ENCODE data around the gene MYBPHL.

DNA sequence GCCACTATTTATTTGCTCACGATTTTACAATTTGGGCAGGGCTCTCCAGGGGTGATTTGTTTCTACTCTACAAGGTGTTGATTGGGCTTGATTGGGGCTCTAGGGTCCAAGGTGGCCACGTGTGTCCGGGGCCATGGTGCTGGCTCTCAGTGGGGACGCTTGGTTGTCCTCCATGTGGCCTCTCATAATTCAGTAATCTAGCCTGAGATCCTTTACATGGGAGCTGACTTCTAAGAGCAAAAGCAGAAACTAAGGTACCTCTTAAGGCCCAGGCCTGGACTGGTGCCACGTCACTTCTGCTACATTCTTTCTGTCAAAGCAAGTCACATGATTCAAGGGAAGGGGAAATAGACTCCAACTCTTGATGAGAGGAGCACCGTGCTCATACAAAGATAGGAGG lies 15.8 kb downstream of the MYBPHL start:
- TF ChIP-seq, protein P1, sequence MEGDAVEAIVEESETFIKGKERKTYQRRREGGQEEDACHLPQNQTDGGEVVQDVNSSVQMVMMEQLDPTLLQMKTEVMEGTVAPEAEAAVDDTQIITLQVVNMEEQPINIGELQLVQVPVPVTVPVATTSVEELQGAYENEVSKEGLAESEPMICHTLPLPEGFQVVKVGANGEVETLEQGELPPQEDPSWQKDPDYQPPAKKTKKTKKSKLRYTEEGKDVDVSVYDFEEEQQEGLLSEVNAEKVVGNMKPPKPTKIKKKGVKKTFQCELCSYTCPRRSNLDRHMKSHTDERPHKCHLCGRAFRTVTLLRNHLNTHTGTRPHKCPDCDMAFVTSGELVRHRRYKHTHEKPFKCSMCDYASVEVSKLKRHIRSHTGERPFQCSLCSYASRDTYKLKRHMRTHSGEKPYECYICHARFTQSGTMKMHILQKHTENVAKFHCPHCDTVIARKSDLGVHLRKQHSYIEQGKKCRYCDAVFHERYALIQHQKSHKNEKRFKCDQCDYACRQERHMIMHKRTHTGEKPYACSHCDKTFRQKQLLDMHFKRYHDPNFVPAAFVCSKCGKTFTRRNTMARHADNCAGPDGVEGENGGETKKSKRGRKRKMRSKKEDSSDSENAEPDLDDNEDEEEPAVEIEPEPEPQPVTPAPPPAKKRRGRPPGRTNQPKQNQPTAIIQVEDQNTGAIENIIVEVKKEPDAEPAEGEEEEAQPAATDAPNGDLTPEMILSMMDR (conservative IDR thresholded peaks at IDR 0.05 in 1 of 2, IDR thresholded peaks at IDR 0.05 in 1 of 2; ENCODE audit: extremely low read depth in 1 of 2, insufficient read depth in 1 of 2, low read depth in 1 of 2, low read length in 2 of 2): no peak
- TF ChIP-seq EZH2 (IDR thresholded peaks at IDR 0.05; ENCODE audit: borderline replicate concordance, low read length): no peak

All from mammary epithelial cell (primary cell).